B cell (primary cell): ENCODE measurements around the gene CREB3L4. TPM values are rescaled to one million over a fixed set of nuclear protein-coding genes. Genes with fewer than 3 reads are reported as not detected.

Experiments
- ATAC-seq: fragments of 200-7000 bp; cut with Tn5 transposase; one replicate; pipeline ENCODE4 v1.10.0; 2021; ENCODE audit warnings: low read depth, mild to moderate bottlenecking, moderate number of reproducible peaks, moderate library complexity
- CTCF ChIA-PET: fragments of 350-600 bp; sonication (Branson Sonifier 250); formaldehyde crosslinking; loops from one replicate; lab custom pipeline; 2021; ENCODE audit warnings: antibody characterized with exemption, inconsistent platforms; lab: Charles Lee
- POLR2A ChIA-PET: fragments of 350-600 bp; sonication (Branson Sonifier 250); formaldehyde crosslinking; loops from one replicate; lab custom pipeline; 2021; ENCODE audit warnings: antibody characterized with exemption; lab: Charles Lee
- DNase-seq: peaks from one replicate; pipeline ENCODE4 v3.0.0; 2013
- H2AFZ ChIP-seq: 2 replicates; pipeline ENCODE4 v1.6.1; 2012; ENCODE audit warnings: mild to moderate bottlenecking, low read depth, low read length; ENCODE audit not compliant: insufficient read depth, poor library complexity, severe bottlenecking
- H3K27ac ChIP-seq, 2 donors: 1 replicate in 1 of 2; 2 replicates in 1 of 2; pipeline ENCODE4 v1.5.1; 2012 to 2013; ENCODE audit warnings: low read length in 2 of 2, mild to moderate bottlenecking in 2 of 2, moderate library complexity in 1 of 2
- H3K27me3 ChIP-seq, 4 experiments: fragments of 200-600 bp in 1 of 4; sonication (generic) in 1 of 4; replicated peaks in 1 of 4; 1 replicate in 2 of 4; 2 replicates in 2 of 4; pipeline versions ENCODE4 v1.6.1 to v1.7.0; 2013 to 2016; ENCODE audit warnings: low read length in 3 of 4, mild to moderate bottlenecking in 2 of 4, mixed read lengths in 1 of 4, moderate library complexity in 1 of 4; ENCODE audit not compliant: insufficient read depth in 4 of 4, control insufficient read depth in 3 of 4; ENCODE audit errors: control extremely low read depth in 1 of 4
- H3K36me3 ChIP-seq, 2 experiments: replicated peaks in 1 of 2; 1 replicate in 1 of 2; 2 replicates in 1 of 2; pipeline versions ENCODE4 v1.6.1 to v1.7.1; 2013; ENCODE audit warnings: low read length in 1 of 2; ENCODE audit not compliant: insufficient read depth in 2 of 2, control insufficient read depth in 1 of 2; ENCODE audit errors: control extremely low read depth in 1 of 2, extremely low read depth in 1 of 2
- H3K4me1 ChIP-seq, 2 donors: fragments of 200-600 bp in 1 of 2; sonication (generic) in 1 of 2; 1 replicate in 1 of 2; 2 replicates in 1 of 2; pipeline versions ENCODE4 v1.5.1 to v1.6.1; 2013 to 2017; ENCODE audit warnings: low read length in 2 of 2; ENCODE audit not compliant: control insufficient read depth in 2 of 2, insufficient read depth in 2 of 2
- H3K4me2 ChIP-seq: replicated peaks from 2 replicates; pipeline ENCODE3; 2012; ENCODE audit warnings: mild to moderate bottlenecking, low read depth, low read length; ENCODE audit not compliant: poor library complexity, severe bottlenecking
- H3K4me3 ChIP-seq, 5 experiments: fragments of 200-600 bp in 1 of 5; sonication (generic) in 1 of 5; 1 replicate in 3 of 5; 2 replicates in 2 of 5; pipeline versions ENCODE4 v1.5.1 to v1.7.0; 2011 to 2016; ENCODE audit warnings: low read length in 4 of 5, mild to moderate bottlenecking in 4 of 5, low read depth in 2 of 5, control low read depth in 1 of 5, moderate library complexity in 1 of 5; ENCODE audit not compliant: insufficient read depth in 1 of 5; ENCODE audit errors: control extremely low read depth in 1 of 5, extremely low read depth in 1 of 5
- H3K79me2 ChIP-seq: fragments of 200-600 bp; sonication (generic); one replicate; pipeline ENCODE4 v1.6.0; 2016; ENCODE audit warnings: low read length; ENCODE audit not compliant: control insufficient read depth, insufficient read depth
- H3K9ac ChIP-seq: fragments of 200-600 bp; sonication (generic); 2 replicates; pipeline ENCODE4 v1.6.1; 2017; ENCODE audit warnings: mild to moderate bottlenecking, low read length, moderate library complexity
- H3K9me3 ChIP-seq, 3 donors: one replicate each; pipeline versions ENCODE4 v1.6.1 to v1.7.1; 2013; ENCODE audit warnings: low read length in 2 of 3; ENCODE audit not compliant: control insufficient read depth in 2 of 3, insufficient read depth in 1 of 3; ENCODE audit errors: control extremely low read depth in 1 of 3
- H4K20me1 ChIP-seq: 2 replicates; pipeline ENCODE4 v1.6.0; 2012; ENCODE audit warnings: mild to moderate bottlenecking, low read length; ENCODE audit not compliant: insufficient read depth, control insufficient read depth, poor library complexity, severe bottlenecking
- H3K27ac Mint-ChIP-seq: one replicate; pipeline ENCODE4 v1.8.0; 2021; ENCODE audit warnings: mixed read lengths
- H3K27me3 Mint-ChIP-seq: one replicate; pipeline ENCODE4 v1.8.0; 2021; ENCODE audit warnings: mixed read lengths
- H3K4me1 Mint-ChIP-seq: one replicate; pipeline ENCODE4 v1.8.0; 2021; ENCODE audit warnings: mixed read lengths
- H3K4me3 Mint-ChIP-seq: one replicate; pipeline ENCODE4 v1.8.0; 2021; ENCODE audit warnings: mixed read lengths
- H3K9me3 Mint-ChIP-seq: one replicate; pipeline ENCODE4 v1.8.0; 2022; ENCODE audit warnings: mixed read lengths; ENCODE audit not compliant: insufficient read depth
- EZH2 ChIP-seq: IDR thresholded peaks from 2 replicates; pipeline ENCODE4 v1.6.1; 2012; ENCODE audit warnings: borderline replicate concordance, low read depth, mild to moderate bottlenecking, moderate library complexity, low read length; ENCODE audit not compliant: insufficient read depth, poor library complexity, severe bottlenecking
- WGBS: methylation state at CpG from one replicate; pipeline ENCODE4 v1.1.5; 2013; ENCODE audit warnings: missing lambda C conversion rate; ENCODE audit not compliant: insufficient coverage; 5-methylcytosine and 5-hydroxymethylcytosine counted together
- intact Hi-C: fragments of 100-400 bp; cut with micrococcal nuclease; formaldehyde crosslinking; loops from one replicate; pipeline ENCODE4 v1.10.0; 2022
- polyA plus RNA-seq: library from polyadenylated mRNA; depleted of rRNA; stranded (reverse); fragments of >200 nt; gene quantifications from 2 replicates; pipeline ENCODE4 v1.2.3, GENCODE V29; 2012
- total RNA-seq, 2 donors: library from RNA; stranded (reverse); fragments of 120-200 nt in 1 of 2; gene quantifications; 1 replicate in 1 of 2; 2 replicates in 1 of 2; pipeline versions ENCODE4 v1.2.3 to v1.2.4, GENCODE V29; 2013 to 2022
- TF ChIP-seq, protein P1 (sequence below): fragments of 200-600 bp; IDR thresholded peaks from one replicate; pipeline ENCODE4 v1.8.0; 2022; ENCODE audit warnings: antibody characterized with exemption, mild to moderate bottlenecking

Gene CREB3L4
- total and polyA plus RNA-seq, 2 donors (not counting 1 experiment from before 2014, with no cell fraction given), result 21.8 to 28.1 TPM

DNA sequence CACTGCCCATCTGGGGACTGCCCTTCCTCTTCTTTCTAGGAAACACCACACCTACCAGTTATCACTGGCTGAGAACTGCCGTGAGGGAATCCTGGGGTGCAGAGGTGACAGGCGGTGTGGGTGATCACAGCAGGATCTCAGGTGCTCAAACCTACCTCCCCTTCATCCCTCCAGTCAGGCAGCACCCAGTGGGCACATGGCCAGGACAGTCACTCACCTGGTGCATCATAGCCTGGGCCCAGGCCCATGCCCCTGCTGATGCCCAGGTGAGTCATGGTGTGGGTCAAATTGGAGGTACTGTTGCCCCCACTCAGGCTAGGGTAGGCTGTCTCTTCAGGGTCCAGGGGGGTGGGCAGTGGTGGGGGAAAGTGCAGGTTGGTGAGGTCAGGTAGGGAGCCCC is 15.9 kb upstream of the CREB3L4 start:
- Histone ChIP-seq H2AFZ (no peak overlapping the region), H3K9me3 (no peaks in the 10 kb centered on the region), H3K27me3 (no peaks in the 10 kb centered on the region), H4K20me1 (peaks cover 80% of the 10 kb centered on the region), H3K4me3 (no peak overlapping the region), H3K36me3 (peaks cover 2 to 70% of the 10 kb centered on the region in 2 experiments), H3K4me1 (peaks cover 32 to 42% of the 10 kb centered on the region in 2 donors), H3K9ac (no peak overlapping the region), H3K79me2 (peaks cover 69% of the 10 kb centered on the region), H3K27ac (no peak overlapping the region), H3K4me2 (no peak overlapping the region)
- Mint-ChIP-seq H3K9me3 (no peaks in the 10 kb centered on the region), H3K27me3 (no peaks in the 10 kb centered on the region), H3K4me3 (no peak overlapping the region), H3K27ac (peak overlapping the region; percentile 71), H3K4me1 (peaks cover 56% of the 10 kb centered on the region)
- ChIA-PET CTCF (no interaction called here), POLR2A (no interaction called here)
- ATAC-seq, result no peak
- DNase-seq, result no peak
- intact Hi-C loops, result no loop called here
- TF ChIP-seq EZH2, result no peak
- TF ChIP-seq, protein P1, sequence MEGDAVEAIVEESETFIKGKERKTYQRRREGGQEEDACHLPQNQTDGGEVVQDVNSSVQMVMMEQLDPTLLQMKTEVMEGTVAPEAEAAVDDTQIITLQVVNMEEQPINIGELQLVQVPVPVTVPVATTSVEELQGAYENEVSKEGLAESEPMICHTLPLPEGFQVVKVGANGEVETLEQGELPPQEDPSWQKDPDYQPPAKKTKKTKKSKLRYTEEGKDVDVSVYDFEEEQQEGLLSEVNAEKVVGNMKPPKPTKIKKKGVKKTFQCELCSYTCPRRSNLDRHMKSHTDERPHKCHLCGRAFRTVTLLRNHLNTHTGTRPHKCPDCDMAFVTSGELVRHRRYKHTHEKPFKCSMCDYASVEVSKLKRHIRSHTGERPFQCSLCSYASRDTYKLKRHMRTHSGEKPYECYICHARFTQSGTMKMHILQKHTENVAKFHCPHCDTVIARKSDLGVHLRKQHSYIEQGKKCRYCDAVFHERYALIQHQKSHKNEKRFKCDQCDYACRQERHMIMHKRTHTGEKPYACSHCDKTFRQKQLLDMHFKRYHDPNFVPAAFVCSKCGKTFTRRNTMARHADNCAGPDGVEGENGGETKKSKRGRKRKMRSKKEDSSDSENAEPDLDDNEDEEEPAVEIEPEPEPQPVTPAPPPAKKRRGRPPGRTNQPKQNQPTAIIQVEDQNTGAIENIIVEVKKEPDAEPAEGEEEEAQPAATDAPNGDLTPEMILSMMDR, result no peak
- WGBS, result no CpG with 5 or more reads among the region's 2 CpGs

DNA sequence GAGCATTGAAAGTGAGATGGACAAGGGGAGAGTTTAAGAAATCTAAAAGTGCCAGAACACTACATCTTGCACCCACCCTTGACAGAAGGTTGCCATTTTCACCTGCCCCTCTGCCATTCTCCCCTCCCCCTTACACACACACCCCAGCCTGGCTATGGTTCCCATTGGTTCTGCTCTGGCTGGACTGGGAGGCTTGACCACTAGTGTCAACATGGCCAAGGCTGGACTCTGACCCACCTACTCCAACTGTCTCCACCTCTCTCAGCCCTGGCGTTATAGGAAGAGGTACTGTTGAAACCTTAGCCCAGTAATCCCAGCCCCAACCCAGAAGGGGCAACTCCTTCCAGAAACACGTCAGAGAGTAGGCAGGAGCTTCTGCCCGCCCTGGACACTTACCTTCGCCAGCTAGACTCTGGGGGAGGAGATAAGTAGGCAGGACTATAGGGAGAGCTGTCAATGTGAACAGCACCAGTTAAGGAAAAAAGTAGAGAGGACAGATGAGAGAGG is 13.8 kb upstream of the CREB3L4 start:
- no peak overlapping the region for H3K4me3 Mint-ChIP-seq
- H3K4me2 ChIP-seq, result no peak overlapping the region
- no peaks in the 10 kb centered on the region for H3K27me3 ChIP-seq
- H2AFZ ChIP-seq, result no peak overlapping the region
- peak overlapping the region; percentile 70 for H3K27ac Mint-ChIP-seq
- peaks cover 90% of the 10 kb centered on the region for H4K20me1 ChIP-seq
- H3K4me1 ChIP-seq, result peaks cover 38 to 47% of the 10 kb centered on the region in 2 donors
- no peak for ATAC-seq
- intact Hi-C loops, result no loop called here
- TF ChIP-seq, protein P1, result no peak
- TF ChIP-seq EZH2, result no peak
- H3K27ac ChIP-seq, result peak overlapping the region in 1 of 2 donors; percentile 26
- H3K79me2 ChIP-seq, result peaks cover 84% of the 10 kb centered on the region
- peaks cover 60% of the 10 kb centered on the region for H3K4me1 Mint-ChIP-seq
- H3K9me3 Mint-ChIP-seq, result no peaks in the 10 kb centered on the region
- H3K9ac ChIP-seq, result no peak overlapping the region
- POLR2A ChIA-PET, result interaction anchor here (1.0 to 1.5 kb wide), 2 partner anchors 9 to 24 kb away, joined by 3 to 5 read pairs; partner anchors contain the start of gene JTB
- no peaks in the 10 kb centered on the region for H3K9me3 ChIP-seq
- H3K27me3 Mint-ChIP-seq, result no peaks in the 10 kb centered on the region
- H3K36me3 ChIP-seq, result peaks cover 2 to 54% of the 10 kb centered on the region in 2 experiments
- H3K4me3 ChIP-seq, result no peak overlapping the region
- DNase-seq, result no peak
- 100% methylated on average over 1 of the region's 4 CpGs for WGBS
- CTCF ChIA-PET, result interaction anchor here (0.8 to 1.6 kb wide), 3 partner anchors 9 to 32 kb away, joined by 3 to 5 read pairs (median 4); partner anchors contain the start of genes RAB13 and SLC39A1
